HG03095 (cell line): ENCODE data around the gene AFF3.
A peak's percentile ranks its signal among the peaks of the same experiment; 100 is the strongest.
"Not testable (repeated sequence)": the region's sequence is repeated elsewhere in the genome, so short reads cannot be mapped to it uniquely, and the experiment has no call there.

ENCODE experiments used
- ATAC-seq: cut with Tn5 transposase; IDR thresholded peaks from one replicate; pipeline ENCODE4 v1.9.1; 2021; ENCODE audit warnings: moderate library complexity; ENCODE audit not compliant: unreplicated experiment

Gene AFF3, protein sequence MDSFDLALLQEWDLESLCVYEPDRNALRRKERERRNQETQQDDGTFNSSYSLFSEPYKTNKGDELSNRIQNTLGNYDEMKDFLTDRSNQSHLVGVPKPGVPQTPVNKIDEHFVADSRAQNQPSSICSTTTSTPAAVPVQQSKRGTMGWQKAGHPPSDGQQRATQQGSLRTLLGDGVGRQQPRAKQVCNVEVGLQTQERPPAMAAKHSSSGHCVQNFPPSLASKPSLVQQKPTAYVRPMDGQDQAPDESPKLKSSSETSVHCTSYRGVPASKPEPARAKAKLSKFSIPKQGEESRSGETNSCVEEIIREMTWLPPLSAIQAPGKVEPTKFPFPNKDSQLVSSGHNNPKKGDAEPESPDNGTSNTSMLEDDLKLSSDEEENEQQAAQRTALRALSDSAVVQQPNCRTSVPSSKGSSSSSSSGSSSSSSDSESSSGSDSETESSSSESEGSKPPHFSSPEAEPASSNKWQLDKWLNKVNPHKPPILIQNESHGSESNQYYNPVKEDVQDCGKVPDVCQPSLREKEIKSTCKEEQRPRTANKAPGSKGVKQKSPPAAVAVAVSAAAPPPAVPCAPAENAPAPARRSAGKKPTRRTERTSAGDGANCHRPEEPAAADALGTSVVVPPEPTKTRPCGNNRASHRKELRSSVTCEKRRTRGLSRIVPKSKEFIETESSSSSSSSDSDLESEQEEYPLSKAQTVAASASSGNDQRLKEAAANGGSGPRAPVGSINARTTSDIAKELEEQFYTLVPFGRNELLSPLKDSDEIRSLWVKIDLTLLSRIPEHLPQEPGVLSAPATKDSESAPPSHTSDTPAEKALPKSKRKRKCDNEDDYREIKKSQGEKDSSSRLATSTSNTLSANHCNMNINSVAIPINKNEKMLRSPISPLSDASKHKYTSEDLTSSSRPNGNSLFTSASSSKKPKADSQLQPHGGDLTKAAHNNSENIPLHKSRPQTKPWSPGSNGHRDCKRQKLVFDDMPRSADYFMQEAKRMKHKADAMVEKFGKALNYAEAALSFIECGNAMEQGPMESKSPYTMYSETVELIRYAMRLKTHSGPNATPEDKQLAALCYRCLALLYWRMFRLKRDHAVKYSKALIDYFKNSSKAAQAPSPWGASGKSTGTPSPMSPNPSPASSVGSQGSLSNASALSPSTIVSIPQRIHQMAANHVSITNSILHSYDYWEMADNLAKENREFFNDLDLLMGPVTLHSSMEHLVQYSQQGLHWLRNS (N-terminal part only)

DNA sequence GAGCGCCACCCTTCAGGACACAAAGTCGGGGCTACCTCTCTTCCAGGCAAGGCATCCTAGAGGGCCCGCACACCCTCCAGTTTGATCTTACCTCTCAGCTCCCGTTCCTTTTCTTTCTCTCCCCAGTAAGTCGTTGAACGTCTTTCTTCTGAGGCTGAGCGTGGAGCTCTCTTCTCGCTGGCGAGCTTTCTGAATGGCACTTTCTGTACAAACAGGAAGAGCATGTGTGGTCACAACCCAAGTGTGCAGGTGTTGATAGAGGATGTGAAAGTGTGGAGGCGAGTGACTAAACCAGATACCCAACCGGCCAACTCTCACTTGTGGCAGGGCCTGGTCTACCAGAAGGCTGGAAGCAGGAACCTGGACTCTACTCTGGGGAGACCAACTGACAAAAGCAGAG lies at the start of gene AFF3:
AFF3 (minus strand) TSS at position 198 of the 400 bp plus-strand sequence. CDS start 38,136 bp downstream, outside the sequence.
- ATAC-seq, result peak; percentile 97

DNA sequence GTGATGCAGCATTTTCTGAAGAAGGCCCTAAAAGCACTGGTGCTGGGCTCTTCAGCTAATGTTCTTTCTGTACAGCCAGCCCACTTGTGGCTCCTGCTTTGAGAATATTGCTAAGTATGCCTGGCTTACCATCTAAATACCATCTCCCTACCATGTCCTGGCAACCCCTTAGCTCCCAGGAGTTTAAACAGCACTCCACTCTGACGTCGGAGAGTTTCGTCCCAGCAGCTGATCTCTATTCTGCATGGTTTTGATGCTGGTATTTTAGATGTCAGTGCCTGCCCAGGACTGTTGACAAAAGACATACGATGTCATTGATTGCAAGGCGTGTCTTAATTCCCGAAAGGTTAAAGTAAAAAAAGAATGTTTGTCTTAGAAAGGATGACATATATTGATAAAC lies 47.0 kb upstream of the AFF3 start:
- no peak for ATAC-seq

DNA sequence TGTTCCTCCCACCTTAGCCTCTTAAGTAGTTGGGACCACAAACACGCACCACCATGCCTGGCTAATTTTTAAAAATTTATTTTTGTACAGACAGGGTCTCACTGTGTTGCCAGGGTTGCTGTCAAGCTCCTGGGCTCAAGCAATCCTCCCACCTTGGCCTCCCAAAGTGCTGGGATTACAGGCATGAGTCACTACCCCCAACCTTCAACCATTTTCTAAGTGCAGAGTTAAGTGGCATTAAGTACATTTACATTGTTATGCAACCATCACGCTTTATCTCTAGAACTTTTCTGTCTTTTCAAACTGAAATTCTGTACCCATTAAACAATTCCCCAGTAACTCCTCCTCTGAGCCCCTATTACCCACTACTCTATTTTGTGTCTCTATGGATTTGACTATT lies 45.9 kb upstream of the AFF3 start:
- no peak for ATAC-seq

DNA sequence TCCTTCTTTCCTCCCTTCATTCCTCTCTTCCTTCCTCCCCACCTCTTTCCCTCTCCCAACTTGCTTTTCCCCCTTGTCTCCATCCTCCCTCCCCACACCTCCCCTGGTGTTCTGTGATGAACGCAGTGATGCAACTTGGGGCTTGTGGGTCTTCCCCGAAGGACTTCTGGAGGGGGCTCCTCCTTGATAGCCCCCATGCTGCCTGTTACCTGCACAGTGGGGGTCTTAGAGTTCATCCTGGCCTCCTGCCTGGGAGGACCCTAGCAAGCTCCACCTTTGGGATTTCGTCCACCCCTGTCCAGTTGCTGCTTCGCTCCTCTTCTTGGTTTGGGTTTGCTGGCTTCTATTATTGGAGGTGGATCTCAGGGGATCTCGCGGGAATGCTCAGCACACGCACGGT lies 43.7 kb upstream of the AFF3 start:
- ATAC-seq, result no peak

DNA sequence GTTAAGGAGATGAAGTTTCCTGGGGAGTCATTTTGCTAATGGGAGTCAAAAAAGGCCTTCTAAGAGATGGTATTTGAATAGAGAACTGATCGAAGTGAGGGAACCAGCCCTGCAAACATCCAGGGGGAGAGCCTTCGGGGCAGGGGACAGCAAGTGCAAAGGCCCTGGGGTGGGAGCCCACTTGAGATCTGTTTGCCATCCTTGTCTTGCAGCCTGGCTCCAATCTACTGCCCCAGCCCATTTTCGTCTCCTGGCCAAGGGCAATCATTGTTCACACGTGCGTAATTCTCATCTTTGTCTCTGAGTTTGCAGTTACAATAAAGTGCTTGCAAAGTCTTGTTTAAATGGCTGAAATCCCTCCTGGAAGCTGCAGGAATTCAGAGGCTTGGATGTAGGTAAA lies 43.1 kb upstream of the AFF3 start:
- ATAC-seq, result no peak

DNA sequence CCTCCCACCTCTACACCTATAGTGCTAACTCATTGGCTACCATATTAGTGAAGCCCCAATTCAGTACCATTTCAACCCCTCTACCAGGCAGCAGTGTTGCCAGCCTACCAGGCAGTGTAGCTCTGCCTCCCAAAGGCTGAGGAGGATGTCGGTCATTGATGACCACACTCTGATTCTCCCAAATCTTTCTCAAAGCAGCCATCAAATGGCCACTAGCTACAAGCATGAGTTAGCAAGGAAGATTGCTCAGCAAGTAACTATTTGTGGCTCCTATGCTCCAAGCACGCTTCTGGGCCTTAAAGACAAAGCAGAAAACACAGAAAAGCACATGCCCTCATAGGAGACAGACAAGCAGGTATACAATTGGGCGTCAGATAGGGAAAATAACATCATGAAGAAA lies 42.7 kb upstream of the AFF3 start:
- no peak for ATAC-seq

DNA sequence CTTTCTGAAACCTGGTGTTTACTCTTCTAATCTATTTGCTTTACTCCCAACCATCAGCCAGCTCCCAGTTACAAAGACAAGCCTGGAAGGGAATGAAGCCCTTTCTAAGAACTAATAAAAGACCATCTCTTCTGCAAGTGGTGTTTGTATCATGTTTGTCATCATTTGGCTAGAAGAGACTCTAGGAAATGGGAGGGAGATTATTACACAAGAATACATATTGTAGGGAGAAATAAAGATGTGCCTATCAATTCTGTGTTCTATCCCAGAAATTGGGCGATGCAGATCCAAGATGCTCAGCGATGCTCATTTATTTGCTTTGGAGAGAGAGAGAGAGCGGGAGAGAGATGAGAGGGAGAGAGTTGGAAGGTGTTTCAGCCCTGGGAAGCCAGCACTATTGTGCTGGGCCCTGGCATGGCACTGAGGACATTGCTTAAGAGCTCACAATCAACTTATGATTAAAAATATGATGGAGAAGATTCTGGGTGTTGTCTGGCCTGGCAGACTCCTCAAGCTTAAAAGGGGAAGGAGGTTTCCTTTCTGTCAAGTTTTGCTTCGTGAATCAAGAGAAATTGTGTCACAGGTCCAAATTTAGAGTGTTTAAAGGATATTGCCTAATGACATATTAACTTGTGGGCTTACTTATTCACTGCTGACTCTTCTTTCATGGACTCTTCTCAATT lies 41.8 kb upstream of the AFF3 start:
- no peak for ATAC-seq

DNA sequence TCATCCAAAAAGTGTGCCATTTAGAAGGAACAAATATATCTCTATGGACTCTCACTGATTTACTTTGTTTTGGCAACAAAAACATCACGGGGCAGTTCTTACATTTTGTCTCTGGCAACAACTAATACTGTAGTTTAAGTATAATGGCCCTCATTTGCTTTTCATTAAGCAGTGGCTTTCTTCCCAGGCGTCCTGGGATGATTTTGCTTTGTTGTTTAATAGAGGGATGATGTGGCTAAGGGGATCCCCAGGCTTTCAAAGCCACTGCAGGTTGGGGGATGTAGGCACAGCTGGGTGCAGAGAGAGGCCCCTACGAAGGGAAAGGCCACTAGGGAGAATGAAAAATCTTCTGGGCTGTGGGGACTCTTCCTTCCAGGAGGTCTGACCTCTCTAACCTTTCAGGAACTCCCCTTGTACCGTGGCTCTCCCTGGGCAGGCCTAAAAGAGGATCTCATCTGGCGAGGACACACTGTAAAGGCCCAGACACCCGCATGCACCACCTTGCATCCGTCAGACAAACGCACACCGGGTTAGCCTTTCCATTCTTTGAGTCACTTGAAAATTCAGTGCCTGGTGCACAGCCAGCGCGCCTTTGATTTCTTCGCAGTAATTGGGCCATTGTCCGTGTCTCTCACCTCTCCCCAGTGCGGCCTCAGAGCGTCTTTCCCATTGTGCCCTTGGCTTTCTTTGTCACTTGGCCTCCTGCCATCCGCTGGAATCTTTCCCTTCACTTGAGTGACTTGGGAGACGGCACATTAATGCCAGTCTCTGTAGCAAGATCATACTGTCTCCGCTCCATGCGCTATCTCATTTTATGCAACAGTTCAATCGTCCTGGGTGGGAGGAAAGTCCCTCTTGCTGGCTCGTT lies 40.3 kb upstream of the AFF3 start:
- ATAC-seq, result no peak

DNA sequence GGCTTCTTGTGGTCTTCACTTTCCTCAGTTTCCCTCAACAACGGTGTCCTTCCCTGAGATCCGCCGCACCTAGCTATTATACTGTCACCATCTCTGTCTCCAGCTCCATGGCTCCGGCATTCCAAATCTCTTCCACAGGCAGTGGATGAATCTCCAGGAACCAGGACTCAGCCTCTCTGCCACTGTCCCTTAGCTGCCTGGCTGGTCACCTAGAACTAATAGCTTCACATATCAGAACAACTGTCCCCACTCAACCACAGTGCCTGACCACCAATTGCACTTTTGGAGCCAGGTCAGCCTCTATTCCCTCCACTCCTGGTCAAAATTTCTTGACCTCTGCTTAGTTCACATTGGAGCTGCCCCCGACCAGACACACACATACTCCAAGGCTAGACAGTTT lies 38.1 kb upstream of the AFF3 start:
- no peak for ATAC-seq

DNA sequence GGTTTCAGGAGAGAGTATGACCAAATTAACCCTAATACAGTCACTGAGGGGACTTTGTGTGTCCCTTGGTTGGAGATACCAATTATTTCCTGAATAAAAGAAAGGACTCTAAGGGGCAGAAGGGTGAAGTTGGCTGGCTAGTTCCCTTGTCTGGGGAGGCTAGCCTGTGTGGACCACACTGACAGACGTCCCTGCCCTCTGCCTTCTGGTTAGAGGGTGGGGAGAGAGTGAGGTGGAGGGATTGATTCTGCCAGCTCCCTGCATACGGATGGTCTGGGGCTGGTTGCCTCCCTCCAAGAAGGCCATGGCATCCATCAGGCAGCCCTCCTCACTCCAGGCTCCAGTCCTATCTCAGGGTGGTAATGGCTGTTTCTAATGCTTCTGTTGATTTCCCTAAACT lies 37.4 kb upstream of the AFF3 start:
- no peak for ATAC-seq

DNA sequence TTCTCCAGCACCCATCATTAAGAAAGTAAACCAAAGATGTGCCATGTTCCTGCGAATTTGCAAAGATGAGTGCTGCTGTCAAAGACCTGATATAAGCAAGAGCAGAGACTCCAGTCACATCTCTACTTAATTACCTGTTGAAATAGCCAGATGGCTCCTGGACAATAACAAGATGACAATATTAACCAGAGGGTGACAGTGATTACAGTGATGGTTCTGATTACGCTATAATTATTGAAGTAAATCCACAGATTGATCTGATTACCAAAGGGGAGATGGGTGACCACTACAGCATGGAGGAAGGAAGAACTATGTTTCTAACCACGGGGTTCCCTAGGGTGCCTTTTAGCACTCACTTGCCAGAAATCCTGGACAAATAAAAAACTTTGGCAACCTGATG lies 36.5 kb upstream of the AFF3 start:
- ATAC-seq, result no peak

DNA sequence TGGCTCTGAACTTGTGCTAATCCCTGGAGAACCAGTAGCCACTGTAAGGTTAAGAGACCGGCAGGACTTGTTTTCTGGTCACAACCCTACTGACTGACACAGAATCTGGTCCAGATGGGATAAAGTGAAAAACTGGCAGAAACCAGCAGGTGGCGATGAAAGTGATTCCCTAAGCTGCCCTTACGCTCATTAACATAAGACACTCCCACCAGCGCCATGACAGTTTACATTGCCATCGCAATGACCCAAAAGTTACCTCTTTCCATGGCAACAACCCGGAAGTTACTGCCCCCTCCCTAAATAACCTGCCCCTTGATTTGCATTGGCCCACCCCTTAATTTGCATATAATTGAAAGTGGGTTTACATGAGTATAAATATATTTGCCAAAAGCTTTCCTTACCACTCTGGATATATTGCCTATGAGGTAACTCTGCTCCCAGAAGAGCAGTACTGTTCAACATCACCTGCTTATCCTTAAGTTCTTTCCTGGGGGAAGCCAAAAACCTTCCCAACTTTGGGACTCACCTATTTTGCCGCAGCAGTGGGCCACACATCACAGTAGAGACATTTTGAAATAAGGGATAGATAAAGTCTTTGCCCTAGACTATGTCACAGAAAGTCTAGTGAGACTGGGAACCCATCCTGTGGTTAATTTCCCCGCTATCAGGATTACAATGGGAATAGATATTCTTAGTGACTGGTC lies 35.8 kb upstream of the AFF3 start:
- no peak for ATAC-seq

DNA sequence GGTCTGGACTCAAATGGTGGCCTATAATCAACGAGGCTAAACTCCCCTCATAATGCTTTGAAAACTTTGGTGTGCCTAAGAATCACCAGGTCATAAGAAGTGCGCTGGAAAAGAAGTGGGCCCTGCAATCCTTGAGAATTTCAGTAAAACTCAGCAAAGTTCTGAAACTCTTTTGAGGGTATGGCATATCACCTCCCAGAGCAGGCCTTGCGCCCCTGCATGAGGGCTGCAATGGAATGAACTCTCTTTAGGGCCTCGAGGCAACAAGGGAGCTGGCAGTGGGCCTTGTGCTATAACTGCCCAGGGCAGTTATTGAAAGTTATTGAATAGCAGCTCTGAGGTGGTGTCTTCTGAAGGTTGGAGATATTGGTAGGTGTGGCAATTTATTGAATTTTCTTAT lies 34.5 kb upstream of the AFF3 start:
- no peak for ATAC-seq

DNA sequence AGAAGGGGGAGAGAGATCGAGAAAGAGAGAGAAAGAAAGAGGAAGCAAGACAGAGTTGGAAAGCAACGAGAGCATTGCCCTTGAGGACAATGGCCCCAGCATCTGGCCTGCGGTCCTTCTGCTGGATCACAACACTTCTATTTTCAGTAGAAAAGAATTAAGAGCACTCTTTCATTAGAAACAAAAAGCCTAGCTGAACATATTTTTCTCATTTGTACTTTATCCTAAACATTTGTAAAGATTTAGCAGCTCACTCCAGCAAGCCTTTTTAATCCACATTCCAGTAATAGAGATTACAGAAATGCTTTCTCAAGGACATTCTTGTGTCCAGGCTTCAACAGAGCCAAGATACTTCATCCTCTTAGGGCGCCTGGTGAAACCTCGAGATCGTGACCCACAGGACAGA lies 31.6 kb upstream of the AFF3 start:
- no peak for ATAC-seq

DNA sequence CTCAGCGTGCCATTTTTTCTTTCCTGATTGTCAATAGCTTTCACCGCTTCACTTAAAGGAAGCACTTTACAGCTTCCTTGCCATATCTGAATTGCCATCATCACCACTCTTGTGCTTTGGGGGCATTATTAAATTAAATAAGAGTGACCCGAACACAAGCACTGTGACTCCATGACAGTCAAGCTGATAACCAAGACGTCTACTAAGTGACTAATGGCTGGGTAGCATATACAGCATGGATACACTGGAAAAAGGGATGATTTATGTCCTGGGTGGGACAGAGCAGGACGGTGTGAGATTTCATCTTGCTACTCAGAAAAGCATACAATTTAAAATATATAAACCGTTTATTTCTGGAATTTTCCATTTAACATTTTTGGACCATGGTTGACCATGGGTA lies 24.3 kb upstream of the AFF3 start:
- ATAC-seq, result no peak

DNA sequence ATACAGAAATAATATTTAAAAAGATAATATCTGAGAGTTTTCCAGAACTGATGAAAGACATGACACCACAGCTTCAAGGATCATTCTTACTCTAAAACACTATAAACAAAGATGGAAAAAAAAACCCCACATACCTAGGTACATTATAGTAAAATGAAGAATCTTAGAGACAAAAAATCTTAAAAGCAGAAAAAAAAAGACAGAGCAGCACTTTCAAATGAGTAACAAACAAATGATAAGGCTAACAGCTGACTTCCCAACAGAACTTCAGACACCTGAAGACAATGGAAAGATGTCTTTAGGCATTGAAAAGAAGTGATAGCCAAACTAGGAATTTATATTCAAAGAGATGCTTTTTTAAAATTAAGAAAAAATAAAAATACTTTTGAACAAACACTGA lies 21.2 kb upstream of the AFF3 start:
- ATAC-seq, result no peak

DNA sequence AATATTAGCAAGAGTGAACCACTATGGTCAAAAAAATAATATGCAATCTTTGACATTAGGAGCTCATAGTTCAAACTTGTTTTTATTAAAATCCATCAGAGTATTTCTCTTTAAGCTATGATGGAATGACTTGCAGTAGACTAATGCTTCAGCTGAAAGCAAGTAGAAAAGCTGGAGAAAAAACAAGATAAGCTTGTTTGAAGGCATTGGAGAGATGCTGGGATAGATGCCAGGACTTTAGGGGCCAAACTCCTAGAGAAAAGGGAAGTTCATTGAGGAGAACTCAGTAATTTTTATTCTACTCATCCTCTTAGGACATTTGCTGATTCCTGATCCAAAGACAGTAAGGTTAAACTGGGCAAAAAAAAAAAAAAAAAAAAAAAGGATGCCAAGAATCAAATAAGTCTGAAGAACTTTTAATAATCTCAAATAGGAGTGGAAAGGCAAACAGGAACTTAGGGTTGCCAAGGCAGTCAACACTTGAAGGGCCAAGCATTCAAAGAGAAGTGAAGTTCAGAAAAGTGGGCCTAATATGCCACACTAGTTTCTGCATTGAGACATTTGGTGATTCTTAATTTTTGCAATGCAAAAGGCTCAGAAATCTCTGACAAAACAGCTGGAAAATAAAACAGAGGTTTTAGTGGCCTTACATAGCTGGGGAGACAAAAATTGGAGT lies 19.7 kb upstream of the AFF3 start:
- no peak for ATAC-seq

DNA sequence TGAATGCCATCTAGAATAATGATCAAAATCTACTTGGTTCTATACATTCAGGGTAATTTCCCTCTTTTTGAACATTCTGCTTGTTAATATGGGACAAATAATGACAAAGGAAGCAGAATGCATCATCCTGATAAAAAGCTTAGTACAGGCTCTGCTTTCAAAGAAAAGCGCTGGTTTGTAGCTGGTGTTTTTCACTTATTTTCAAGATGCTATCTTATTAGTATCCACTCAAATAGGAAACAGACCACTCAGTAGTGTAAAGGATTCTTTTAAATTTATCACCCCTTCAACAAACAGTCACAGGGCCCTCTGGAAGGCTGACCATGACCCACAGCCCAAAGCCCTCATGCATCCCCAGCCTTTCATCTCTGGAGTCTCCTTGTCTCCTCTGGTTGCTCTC lies 18.0 kb upstream of the AFF3 start:
- no peak for ATAC-seq

DNA sequence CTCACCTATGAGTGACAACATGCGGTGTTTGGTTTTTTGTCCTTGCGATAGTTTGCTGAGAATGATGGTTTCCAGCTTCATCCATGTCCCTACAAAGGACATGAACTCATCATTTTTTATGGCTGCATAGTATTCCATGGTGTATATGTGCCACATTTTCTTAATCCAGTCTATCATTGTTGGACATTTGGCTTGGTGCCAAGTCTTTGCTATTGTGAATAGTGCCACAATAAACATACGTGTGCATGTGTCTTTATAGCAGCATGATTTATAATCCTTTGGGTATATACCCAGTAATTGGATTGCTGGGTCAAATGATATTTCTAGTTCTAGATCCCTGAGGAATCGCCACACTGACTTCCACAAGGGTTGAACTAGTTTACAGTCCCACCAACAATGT lies 9.4 kb upstream of the AFF3 start:
- ATAC-seq, result not testable (repeated sequence)
